ENCODE data around the gene ZBTB42. TPM values are rescaled to one million over a fixed set of nuclear protein-coding genes. Genes with fewer than 3 reads are reported as not detected.

ZBTB42 gene
- total RNA-seq, 6 donors from 2014 or later: 13.9 to 24.8 (median 20.9) TPM

- H3K27ac ChIP-seq: no peak overlapping the region
- peaks cover 9 to 19% (median 16%) of the 10 kb centered on the region in 4 donors for H3K4me1 ChIP-seq
- no peaks in the 10 kb centered on the region for H3K9me3 ChIP-seq
- DNase-seq (peak in 1 of 2 donors; percentile 65), ATAC-seq (ENCODE audit: low FRiP score in 2 of 2) (no peak)
- no peaks in the 10 kb centered on the region for H3K27me3 ChIP-seq
- peaks cover 13 to 64% (median 52%) of the 10 kb centered on the region in 4 donors for H3K36me3 ChIP-seq
- H3K4me3 ChIP-seq: no peak overlapping the region
- WGBS, 2 donors: 91 to 92% methylated on average over 17 to 19 of the region's 19 CpGs
- TF ChIP-seq EP300 (IDR thresholded peaks at IDR 0.05) (no peak), CTCF (IDR thresholded peaks at IDR 0.05) (no peak), POLR2AphosphoS5 (IDR thresholded peaks at IDR 0.05) (no peak)
Observed at GRCh38 chr14:104757681-104758392, 43.1 kb upstream of the ZBTB42 start.

GRCh38 chr14:104758981-104759969 is 41.6 kb upstream of the ZBTB42 start:
- no peak overlapping the region for H3K27ac ChIP-seq
- peaks cover 4 to 12% (median 8%) of the 10 kb centered on the region in 4 donors for H3K4me1 ChIP-seq
- TF ChIP-seq POLR2A (IDR thresholded peaks at IDR 0.05): no peak
- TF ChIP-seq POLR2AphosphoS5 (IDR thresholded peaks at IDR 0.05): no peak
- no peak for TF ChIP-seq EP300 (IDR thresholded peaks at IDR 0.05)
- no peak for TF ChIP-seq CTCF (IDR thresholded peaks at IDR 0.05)
- DNase-seq (peak in 1 of 2 donors; percentile 74), ATAC-seq (ENCODE audit: low FRiP score in 2 of 2) (no peak)
- H3K36me3 ChIP-seq: peaks cover 13 to 64% (median 52%) of the 10 kb centered on the region in 4 donors
- no peaks in the 10 kb centered on the region for H3K9me3 ChIP-seq
- H3K4me3 ChIP-seq: no peak overlapping the region
- 90 to 92% methylated on average over 26 to 30 of the region's 30 CpGs for WGBS, 2 donors
- no peaks in the 10 kb centered on the region for H3K27me3 ChIP-seq

- peaks cover 7 to 16% (median 14%) of the 10 kb centered on the region in 4 donors for H3K4me1 ChIP-seq
- no peak for TF ChIP-seq EP300 (IDR thresholded peaks at IDR 0.05)
- no peak for TF ChIP-seq POLR2AphosphoS5 (IDR thresholded peaks at IDR 0.05)
- TF ChIP-seq CTCF (IDR thresholded peaks at IDR 0.05): no peak
- no peak for TF ChIP-seq POLR2A (IDR thresholded peaks at IDR 0.05)
- WGBS, 2 donors: 90 to 92% methylated on average over 3 of the region's 3 CpGs
- ATAC-seq (ENCODE audit: low FRiP score in 2 of 2) (no peak), DNase-seq (no peak)
- no peaks in the 10 kb centered on the region for H3K27me3 ChIP-seq
- peaks cover 0 to 20% (median 13%) of the 10 kb centered on the region in 4 donors for H3K36me3 ChIP-seq
- no peak overlapping the region for H3K27ac ChIP-seq
- H3K4me3 ChIP-seq: no peak overlapping the region
- peaks cover 0 to 6% (median 0%) of the 10 kb centered on the region in 4 donors for H3K9me3 ChIP-seq
Observed at GRCh38 chr14:104765517-104765916, 35.4 kb upstream of the ZBTB42 start.

GRCh38 chr14:104766256-104766862 is 34.5 kb upstream of the ZBTB42 start:
- H3K27ac ChIP-seq: peak overlapping the region in 1 of 4 donors; percentile 30
- no peaks in the 10 kb centered on the region for H3K27me3 ChIP-seq

More at GRCh38 chr14:104766256-104766862, 34.5 kb upstream of the ZBTB42 start:
- ATAC-seq (ENCODE audit: low FRiP score in 2 of 2) (no peak), DNase-seq (no peak)
- peaks cover 7 to 16% (median 14%) of the 10 kb centered on the region in 4 donors for H3K4me1 ChIP-seq
- H3K36me3 ChIP-seq: peaks cover 0 to 20% (median 15%) of the 10 kb centered on the region in 4 donors
- TF ChIP-seq POLR2AphosphoS5 (IDR thresholded peaks at IDR 0.05) (no peak), CTCF (IDR thresholded peaks at IDR 0.05) (no peak)
- H3K4me3 ChIP-seq: no peak overlapping the region
- peaks cover 0 to 6% (median 2%) of the 10 kb centered on the region in 4 donors for H3K9me3 ChIP-seq
- WGBS, 2 donors: 95 to 98% methylated on average over 4 of the region's 4 CpGs
